ENCODE results near the gene FLOT2. TPM values are rescaled to one million over a fixed set of nuclear protein-coding genes. Genes with fewer than 3 reads are reported as not detected.
"Not testable (repeated sequence)": the region's sequence is repeated elsewhere in the genome, so short reads cannot be mapped to it uniquely, and the experiment has no call there.

The FLOT2 gene
- total RNA-seq, 2 experiments from 2014 or later: 79.7 to 85.1 TPM

GRCh38 chr17:28842282-28843012 is 55.1 kb downstream of the FLOT2 start, which contains the start of gene FAM222B:
Gene FAM222B, minus strand, starts transcription at chr17:28842790. Its CDS starts 76,123 bp downstream, at chr17:28766667.
- H3K4me1 Mint-ChIP-seq (ENCODE audit: low read depth): peaks cover 27% of the 10 kb centered on the region
- Histone ChIP-seq H3K9me3 (ENCODE audit: control insufficient read depth in 1 of 2, insufficient read depth in 1 of 2, low read length in 2 of 2) (no peaks in the 10 kb centered on the region), H3K27ac (ENCODE audit: low read depth in 1 of 2, low read length in 2 of 2) (peak within 1 kb of the TSS; percentile 78 to 80), H3K27me3 (ENCODE audit: control insufficient read depth in 1 of 2, insufficient read depth in 2 of 2, low read length in 2 of 2) (no peaks in the 10 kb centered on the region), H3K36me3 (ENCODE audit: insufficient read depth, low read length) (peaks cover 2% of the 10 kb centered on the region), H3K4me1 (ENCODE audit: insufficient read depth, low read length) (peaks cover 20% of the 10 kb centered on the region), H3K4me3 (ENCODE audit: low read length) (peak within 1 kb of the TSS; percentile 99)
- H3K27ac Mint-ChIP-seq: peak within 1 kb of the TSS; percentile 91
- ATAC-seq (ENCODE audit: poor library complexity) (peak; percentile 97), DNase-seq (peak; percentile 70 to 94 (median 83))
- no peaks in the 10 kb centered on the region for H3K9me3 Mint-ChIP-seq
- no peak for TF ChIP-seq CTCF (IDR thresholded peaks at IDR 0.05)
- peaks cover 15% of the 10 kb centered on the region for H3K36me3 Mint-ChIP-seq (ENCODE audit: low read depth)
- CTCF ChIA-PET: interaction anchor here (1.1 to 3.1 kb wide), 7 partner anchors 9 to 115 kb away, joined by 3 to 30 read pairs (median 5); partner anchors contain the start of gene TLCD1
- H3K4me3 Mint-ChIP-seq: peak within 1 kb of the TSS; percentile 100
- intact Hi-C loops (cut with DNase I, micrococcal nuclease): loop anchor here (1.0 to 10.0 kb wide), 6 partner anchors 12 to 508 kb away; partner anchors contain the start of genes IFT20 (in 1 of the 2) and TNFAIP1 (in 1 of the 2)
- H3K27me3 Mint-ChIP-seq: no peaks in the 10 kb centered on the region
- POLR2A ChIA-PET: interaction anchor here (0.5 to 1.8 kb wide), 19 partner anchors 9 to 132 kb away, joined by 3 to 23 read pairs (median 4); partner anchors contain the start of genes ERAL1, FLOT2, PHF12 and RPL23A

GRCh38 chr17:28841901-28842281 is 55.6 kb downstream of the FLOT2 start:
- POLR2A ChIA-PET: interaction anchor here (0.6 to 1.8 kb wide), 16 partner anchors 8 to 132 kb away, joined by 3 to 23 read pairs (median 6); partner anchors contain the start of genes ERAL1, FLOT2, PHF12 and RPL23A
- CTCF ChIA-PET: interaction anchor here (1.4 to 3.1 kb wide), 5 partner anchors 14 to 115 kb away, joined by 5 to 30 read pairs (median 6); partner anchors contain the start of gene TLCD1
- Mint-ChIP-seq H3K4me3 (peak overlapping the region; percentile 100), H3K9me3 (no peaks in the 10 kb centered on the region), H3K36me3 (ENCODE audit: low read depth) (peaks cover 15% of the 10 kb centered on the region), H3K27ac (peak overlapping the region; percentile 91), H3K27me3 (no peaks in the 10 kb centered on the region), H3K4me1 (ENCODE audit: low read depth) (peaks cover 27% of the 10 kb centered on the region)
- Histone ChIP-seq H3K4me3 (ENCODE audit: low read length) (peak overlapping the region; percentile 99), H3K27me3 (ENCODE audit: control insufficient read depth in 1 of 2, insufficient read depth in 2 of 2, low read length in 2 of 2) (no peaks in the 10 kb centered on the region), H3K27ac (ENCODE audit: low read depth in 1 of 2, low read length in 2 of 2) (peak overlapping the region; percentile 78 to 80), H3K36me3 (ENCODE audit: insufficient read depth, low read length) (peaks cover 2% of the 10 kb centered on the region), H3K9me3 (ENCODE audit: control insufficient read depth in 1 of 2, insufficient read depth in 1 of 2, low read length in 2 of 2) (no peaks in the 10 kb centered on the region), H3K4me1 (ENCODE audit: insufficient read depth, low read length) (peaks cover 20% of the 10 kb centered on the region)
- ATAC-seq (ENCODE audit: poor library complexity): peak; percentile 28
- TF ChIP-seq CTCF (IDR thresholded peaks at IDR 0.05): no peak
- intact Hi-C loops (cut with DNase I, micrococcal nuclease): loop anchor here (1.0 to 10.0 kb wide), 6 partner anchors 12 to 507 kb away; partner anchors contain the start of genes IFT20 (in 1 of the 2) and TNFAIP1 (in 1 of the 2)
- peak in 2 of 14 experiments; percentile 39 to 43 for DNase-seq

GRCh38 chr17:28839221-28839620 is 58.3 kb downstream of the FLOT2 start:
- Mint-ChIP-seq H3K27me3 (no peaks in the 10 kb centered on the region), H3K4me3 (peak overlapping the region; percentile 25)

GRCh38 chr17:28836541-28836940 is 61.0 kb downstream of the FLOT2 start:
- H3K27ac Mint-ChIP-seq; DNase-seq; H3K4me3 Mint-ChIP-seq; H3K9me3 ChIP-seq (ENCODE audit: control insufficient read depth in 1 of 2, insufficient read depth in 1 of 2, low read length in 2 of 2); H3K27ac ChIP-seq (ENCODE audit: low read depth in 1 of 2, low read length in 2 of 2); ATAC-seq (ENCODE audit: poor library complexity); H3K27me3 Mint-ChIP-seq; H3K4me1 ChIP-seq (ENCODE audit: insufficient read depth, low read length); H3K27me3 ChIP-seq (ENCODE audit: control insufficient read depth in 1 of 2, insufficient read depth in 2 of 2, low read length in 2 of 2); H3K4me3 ChIP-seq (ENCODE audit: low read length); H3K9me3 Mint-ChIP-seq; intact Hi-C loops (cut with DNase I, micrococcal nuclease): not testable (repeated sequence)
- H3K4me1 Mint-ChIP-seq (ENCODE audit: low read depth): peaks cover 25% of the 10 kb centered on the region
- peaks cover 19% of the 10 kb centered on the region for H3K36me3 Mint-ChIP-seq (ENCODE audit: low read depth)
- ChIA-PET POLR2A (interaction anchor here (0.7 kb wide), 1 partner anchor 35 kb away, joined by 3 read pairs; no protein-coding TSS in a partner anchor), CTCF (interaction anchor here (1.7 kb wide), 1 partner anchor 73 kb away, joined by 6 read pairs; no protein-coding TSS in a partner anchor)
- peaks cover 12% of the 10 kb centered on the region for H3K36me3 ChIP-seq (ENCODE audit: insufficient read depth, low read length)

More at GRCh38 chr17:28839221-28839620, 58.3 kb downstream of the FLOT2 start:
- H3K9me3 ChIP-seq (ENCODE audit: control insufficient read depth in 1 of 2, insufficient read depth in 1 of 2, low read length in 2 of 2): no peaks in the 10 kb centered on the region
- no peak overlapping the region for H3K27ac ChIP-seq (ENCODE audit: low read depth in 1 of 2, low read length in 2 of 2)
- H3K4me1 ChIP-seq (ENCODE audit: insufficient read depth, low read length): peaks cover 20% of the 10 kb centered on the region
- peaks cover 7% of the 10 kb centered on the region for H3K36me3 ChIP-seq (ENCODE audit: insufficient read depth, low read length)
- no peak for DNase-seq
- CTCF ChIA-PET: no interaction called here
- Mint-ChIP-seq H3K27ac (no peak overlapping the region), H3K36me3 (ENCODE audit: low read depth) (peaks cover 19% of the 10 kb centered on the region), H3K9me3 (no peaks in the 10 kb centered on the region), H3K4me1 (ENCODE audit: low read depth) (peaks cover 30% of the 10 kb centered on the region)
- no peak overlapping the region for H3K4me3 ChIP-seq (ENCODE audit: low read length)
- intact Hi-C loops (cut with DNase I, micrococcal nuclease): no loop called here
- TF ChIP-seq CTCF (IDR thresholded peaks at IDR 0.05): no peak
- ATAC-seq (ENCODE audit: poor library complexity): no peak
- POLR2A ChIA-PET: interaction anchor here (0.6 kb wide), 1 partner anchor 64 kb away, joined by 4 read pairs; no protein-coding TSS in a partner anchor
- H3K27me3 ChIP-seq (ENCODE audit: control insufficient read depth in 1 of 2, insufficient read depth in 2 of 2, low read length in 2 of 2): no peaks in the 10 kb centered on the region

All from CD4-positive, alpha-beta T cell (primary cell).